HFFc6 (cell line): ENCODE data around the gene FAM32A. TPM values are rescaled to one million over a fixed set of nuclear protein-coding genes. Genes with fewer than 3 reads are reported as not detected.

Experiments
- DNase-seq: peaks from one replicate; pipeline ENCODE4 v3.0.0-alpha.2; 2018
- H3K27ac Mint-ChIP-seq: 2 replicates; pipeline ENCODE4 v1.8.0; 2020; ENCODE audit warnings: mild to moderate bottlenecking, mixed read lengths
- H3K27me3 Mint-ChIP-seq: 2 replicates; pipeline ENCODE4 v1.8.0; 2021; ENCODE audit warnings: mild to moderate bottlenecking, moderate library complexity, mixed read lengths; ENCODE audit not compliant: insufficient read depth
- H3K36me3 Mint-ChIP-seq: 2 replicates; pipeline ENCODE4 v1.8.0; 2021; ENCODE audit warnings: low read depth, mixed read lengths
- H3K4me1 Mint-ChIP-seq: 2 replicates; pipeline ENCODE4 v1.8.0; 2020; ENCODE audit warnings: low read depth, mixed read lengths
- H3K4me3 Mint-ChIP-seq: 2 replicates; pipeline ENCODE4 v1.8.0; 2020; ENCODE audit warnings: mild to moderate bottlenecking, moderate library complexity, mixed read lengths
- H3K9me3 Mint-ChIP-seq: 2 replicates; pipeline ENCODE4 v1.8.0; 2020; ENCODE audit warnings: mild to moderate bottlenecking, mixed read lengths
- CTCF ChIP-seq: fragments of 200-600 bp; sonication (generic); IDR thresholded peaks from 2 replicates; pipeline ENCODE4 v1.5.0; 2021; ENCODE audit warnings: antibody characterized with exemption, mild to moderate bottlenecking
- total RNA-seq, 6 experiments: library from RNA; stranded (reverse); fragmentation: NEBNext Ultra II Directional; extraction: Animal tissue kit (Norgen Biotek cat#: 25700); gene quantifications; 2 replicates in 1 of 6; 3 replicates in 5 of 6; pipeline ENCODE4 v1.2.3, GENCODE V29; 2021

Gene FAM32A
- total RNA-seq, 6 experiments from 2014 or later = 77.0 to 81.3 (median 79.6) TPM

GRCh38 chr19:16202320-16203255, 17.4 kb downstream of the FAM32A start:
- Mint-ChIP-seq H3K27me3 (peaks cover 2% of the 10 kb centered on the region; the same call in 1 of the 2 replicates), H3K27ac (no peak overlapping the region), H3K4me1 (peaks cover 33% of the 10 kb centered on the region), H3K9me3 (no peaks in the 10 kb centered on the region), H3K36me3 (peaks cover 36% of the 10 kb centered on the region), H3K4me3 (no peak overlapping the region)
- no peak for DNase-seq
- TF ChIP-seq CTCF = no peak

- Mint-ChIP-seq H3K4me1 (peaks cover 29% of the 10 kb centered on the region), H3K27ac (no peak overlapping the region), H3K4me3 (no peak overlapping the region), H3K9me3 (no peaks in the 10 kb centered on the region), H3K36me3 (peaks cover 40% of the 10 kb centered on the region), H3K27me3 (peaks cover 2% of the 10 kb centered on the region; the same call in 1 of the 2 replicates)
- DNase-seq = no peak
- TF ChIP-seq CTCF = no peak
Observed at GRCh38 chr19:16203256-16204004, 18.2 kb downstream of the FAM32A start.

GRCh38 chr19:16204005-16204294, 18.7 kb downstream of the FAM32A start:
- Mint-ChIP-seq H3K4me1 (peaks cover 24% of the 10 kb centered on the region), H3K4me3 (no peak overlapping the region), H3K36me3 (peaks cover 43% of the 10 kb centered on the region), H3K27ac (no peak overlapping the region), H3K9me3 (no peaks in the 10 kb centered on the region), H3K27me3 (peaks cover 4% of the 10 kb centered on the region)
- TF ChIP-seq CTCF = no peak
- no peak for DNase-seq

GRCh38 chr19:16205205-16206045, 20.2 kb downstream of the FAM32A start:
- TF ChIP-seq CTCF = no peak
- H3K4me3 Mint-ChIP-seq = no peak overlapping the region
- DNase-seq = no peak
- H3K36me3 Mint-ChIP-seq = peaks cover 54% of the 10 kb centered on the region
- peaks cover 4% of the 10 kb centered on the region for H3K27me3 Mint-ChIP-seq
- H3K27ac Mint-ChIP-seq = no peak overlapping the region
- H3K4me1 Mint-ChIP-seq = peaks cover 13% of the 10 kb centered on the region
- H3K9me3 Mint-ChIP-seq = no peaks in the 10 kb centered on the region

- Mint-ChIP-seq H3K36me3 (peaks cover 54% of the 10 kb centered on the region), H3K4me3 (no peak overlapping the region), H3K27me3 (peaks cover 4% of the 10 kb centered on the region), H3K9me3 (no peaks in the 10 kb centered on the region), H3K4me1 (peaks cover 8% of the 10 kb centered on the region), H3K27ac (no peak overlapping the region)
- TF ChIP-seq CTCF = no peak
- no peak for DNase-seq
Observed at GRCh38 chr19:16206046-16206605, 20.9 kb downstream of the FAM32A start.
